Neural cell (in vitro differentiated cells): ENCODE data around the gene CAMK2N2. TPM values are rescaled to one million over a fixed set of nuclear protein-coding genes. Genes with fewer than 3 reads are reported as not detected.
A peak's percentile ranks its signal among the peaks of the same experiment; 100 is the strongest.

Experiments used
- H2AFZ ChIP-seq: fragments of 200-600, 300-800 bp; sonication (generic), shearing (Covaris generic); 2 replicates; pipeline ENCODE4 v1.6.0; 2014; ENCODE audit warnings: low read depth, mild to moderate bottlenecking, antibody characterized with exemption, low read length, moderate library complexity
- H3F3A ChIP-seq: fragments of 200-600 bp; shearing (Covaris generic); 2 replicates; pipeline ENCODE4 v1.6.1; 2016; ENCODE audit warnings: mild to moderate bottlenecking, moderate library complexity, mixed read lengths, antibody characterized with exemption, low read length; ENCODE audit not compliant: insufficient read depth, poor library complexity, severe bottlenecking
- H3K27ac ChIP-seq: fragments of 200-600, 300-800 bp; sonication (generic), shearing (Covaris generic); 2 replicates; pipeline ENCODE4 v1.5.1; 2014; ENCODE audit warnings: mild to moderate bottlenecking, low read length, moderate library complexity
- H3K27me3 ChIP-seq: fragments of 300-800, 200-600 bp; sonication (generic), shearing (Covaris generic); 2 replicates; pipeline ENCODE4 v1.6.0; 2014; ENCODE audit warnings: mild to moderate bottlenecking, low read depth, low read length, moderate library complexity; ENCODE audit not compliant: insufficient read depth
- H3K36me3 ChIP-seq: fragments of 300-800, 200-600 bp; sonication (generic), shearing (Covaris generic); 2 replicates; pipeline ENCODE4 v1.5.1; 2014; ENCODE audit warnings: mild to moderate bottlenecking, antibody characterized with exemption, low read length, moderate library complexity; ENCODE audit not compliant: insufficient read depth
- H3K4me2 ChIP-seq: fragments of 300-800, 200-600 bp; sonication (generic), shearing (Covaris generic); 2 replicates; pipeline ENCODE4 v1.6.0; 2014; ENCODE audit warnings: mild to moderate bottlenecking, low read length
- H3K4me3 ChIP-seq: fragments of 300-800, 200-600 bp; sonication (generic), shearing (Covaris generic); 2 replicates; pipeline ENCODE4 v1.5.1; 2014; ENCODE audit warnings: mild to moderate bottlenecking, low read length, moderate library complexity
- H3K79me2 ChIP-seq: fragments of 200-600 bp; shearing (Covaris generic); replicated peaks from 2 replicates; pipeline ENCODE4 v1.6.0; 2014; ENCODE audit warnings: mild to moderate bottlenecking, low read length, moderate library complexity; ENCODE audit not compliant: insufficient read depth
- H3K9ac ChIP-seq: fragments of 300-800, 200-600 bp; sonication (generic), shearing (Covaris generic); 2 replicates; pipeline ENCODE4 v1.6.1; 2016; ENCODE audit warnings: mild to moderate bottlenecking, low read length, mixed read lengths
- H3K9me2 ChIP-seq: fragments of 200-600 bp; shearing (Covaris generic); 2 replicates; pipeline ENCODE4 v1.6.1; 2016; ENCODE audit warnings: mild to moderate bottlenecking, low read length, mixed read lengths; ENCODE audit not compliant: insufficient read depth
- H3K9me3 ChIP-seq: fragments of 200-600, 300-800 bp; sonication (generic), shearing (Covaris generic); 2 replicates; pipeline ENCODE4 v1.6.1; 2016; ENCODE audit warnings: mild to moderate bottlenecking, mixed run types, low read length, moderate library complexity, mixed read lengths
- H4K20me1 ChIP-seq: fragments of 200-600 bp; shearing (Covaris generic); 2 replicates; pipeline ENCODE4 v1.6.1; 2016; ENCODE audit warnings: mild to moderate bottlenecking, mixed run types; ENCODE audit not compliant: insufficient read depth
- CTCF ChIP-seq: fragments of 450-650 bp; IDR thresholded peaks from 2 replicates; pipeline ENCODE4 v1.5.1; 2014; ENCODE audit warnings: antibody characterized with exemption, mild to moderate bottlenecking, moderate library complexity; ENCODE audit not compliant: poor library complexity, severe bottlenecking
- EP300 ChIP-seq: fragments of 450-650 bp; conservative IDR thresholded peaks from 2 replicates; pipeline ENCODE4 v1.6.1; 2014; ENCODE audit warnings: antibody characterized with exemption, mild to moderate bottlenecking, moderate library complexity; ENCODE audit not compliant: poor library complexity, severe bottlenecking
- EZH2 ChIP-seq: fragments of 200-600, 300-800 bp; shearing (Covaris generic), sonication (generic); IDR thresholded peaks from 2 replicates; pipeline ENCODE4 v1.6.1; 2014; ENCODE audit warnings: antibody characterized with exemption, low read length, borderline replicate concordance, mild to moderate bottlenecking; ENCODE audit not compliant: insufficient read depth, poor library complexity, severe bottlenecking
- MXI1 ChIP-seq: fragments of 450-650 bp; conservative IDR thresholded peaks from 2 replicates; pipeline ENCODE4 v1.6.1; 2014; ENCODE audit warnings: antibody characterized with exemption, mild to moderate bottlenecking; ENCODE audit not compliant: poor library complexity, severe bottlenecking
- POLR2AphosphoS5 ChIP-seq: IDR thresholded peaks from 2 replicates; pipeline ENCODE4 v1.6.1; 2012
- RAD21 ChIP-seq: fragments of 450-650 bp; conservative IDR thresholded peaks from 2 replicates; pipeline ENCODE4 v1.6.1; 2014; ENCODE audit warnings: antibody characterized with exemption, mild to moderate bottlenecking, moderate library complexity
- REST ChIP-seq: IDR thresholded peaks from 2 replicates; pipeline ENCODE4 v1.6.1; 2012; ENCODE audit warnings: borderline replicate concordance
- SMC3 ChIP-seq: fragments of 450-650 bp; conservative IDR thresholded peaks from 2 replicates; pipeline ENCODE4 v1.6.1; 2014; ENCODE audit warnings: antibody characterized with exemption, mild to moderate bottlenecking, moderate library complexity; ENCODE audit not compliant: poor library complexity
- TAF1 ChIP-seq: IDR thresholded peaks from 2 replicates; pipeline ENCODE4 v1.6.1; 2012; ENCODE audit warnings: low read depth
- polyA plus RNA-seq: library from polyadenylated mRNA; depleted of rRNA; stranded (reverse); fragments of >200 nt; gene quantifications from 2 replicates; pipeline ENCODE4 v1.2.3, GENCODE V29; 2014

Gene CAMK2N2
- polyA plus RNA-seq, 1 donor from 2014 or later, result 2.8 TPM

GRCh38 chr3:184300378-184300720, 39.0 kb upstream of the CAMK2N2 start:
- H3F3A ChIP-seq, result no peaks in the 10 kb centered on the region
- peak overlapping the region; percentile 65 for H3K4me2 ChIP-seq
- H3K4me3 ChIP-seq, result peak overlapping the region; percentile 96
- no peaks in the 10 kb centered on the region for H4K20me1 ChIP-seq
- H3K27ac ChIP-seq, result no peak overlapping the region
- H2AFZ ChIP-seq, result no peak overlapping the region
- H3K9me2 ChIP-seq, result no peaks in the 10 kb centered on the region
- TF ChIP-seq CTCF (no peak), MXI1 (no peak), REST (no peak), POLR2AphosphoS5 (no peak), EZH2 (no peak), RAD21 (no peak), TAF1 (no peak), EP300 (no peak), SMC3 (no peak)
- no peaks in the 10 kb centered on the region for H3K27me3 ChIP-seq
- H3K9me3 ChIP-seq, result no peaks in the 10 kb centered on the region
- peaks cover 21% of the 10 kb centered on the region for H3K79me2 ChIP-seq
- H3K9ac ChIP-seq, result peak overlapping the region; percentile 92
- no peaks in the 10 kb centered on the region for H3K36me3 ChIP-seq

GRCh38 chr3:184299488-184300377, 38.4 kb upstream of the CAMK2N2 start:
- H3F3A ChIP-seq, result no peaks in the 10 kb centered on the region
- no peaks in the 10 kb centered on the region for H3K36me3 ChIP-seq
- TF ChIP-seq MXI1 (peak; percentile 46), SMC3 (peak; percentile 28), POLR2AphosphoS5 (no peak)
- peaks cover 21% of the 10 kb centered on the region for H3K79me2 ChIP-seq
- H4K20me1 ChIP-seq, result no peaks in the 10 kb centered on the region
- peak overlapping the region; percentile 84 for H3K27ac ChIP-seq
- H3K4me2 ChIP-seq, result peak overlapping the region; percentile 65
- H3K4me3 ChIP-seq, result peak overlapping the region; percentile 96
- peak overlapping the region; percentile 80 for H2AFZ ChIP-seq
- no peaks in the 10 kb centered on the region for H3K9me2 ChIP-seq
- no peaks in the 10 kb centered on the region for H3K9me3 ChIP-seq
- H3K9ac ChIP-seq, result peak overlapping the region; percentile 92
- no peaks in the 10 kb centered on the region for H3K27me3 ChIP-seq
